Stimulated activated CD8-positive, alpha-beta memory T cell treated with anti-CD3 and anti-CD28 coated beads, Interleukin-7, amount 100 ng/mL, for 1 hour (primary cell): ENCODE data around the gene GSTT4.
"Not testable (repeated sequence)": the region's sequence is repeated elsewhere in the genome, so short reads cannot be mapped to it uniquely, and the experiment has no call there.

Source experiments
- DNase-seq, 2 donors: peaks; one replicate each; pipeline ENCODE4 v3.0.0-alpha.2; 2020; ENCODE audit warnings: low read depth in 2 of 2

GSTT4 gene

GRCh38 chr22:24025475-24025874 is 20.2 kb upstream of the GSTT4 start:
- DNase-seq = no peak

DNA sequence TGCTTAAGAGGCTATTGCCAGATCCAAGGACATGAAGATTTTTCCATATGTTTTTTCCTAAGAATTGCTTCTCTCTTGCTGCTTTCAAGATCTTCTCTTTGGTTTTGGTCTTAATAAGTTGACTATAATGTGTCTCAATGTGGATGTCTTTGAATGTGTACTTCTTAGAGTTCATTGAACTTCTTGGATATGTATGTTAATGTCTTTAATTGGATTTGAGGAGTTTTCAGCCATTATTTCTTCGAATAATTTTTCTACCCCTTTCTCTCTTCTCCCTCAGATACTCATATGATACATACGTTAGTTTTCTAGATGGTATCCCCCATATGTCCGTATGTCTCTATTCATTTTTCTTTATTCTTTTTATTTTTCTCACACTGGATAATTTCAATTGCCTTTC is 19.1 kb upstream of the GSTT4 start:
- no peak for DNase-seq

GRCh38 chr22:24023204-24023789 is 18.0 kb upstream of the GSTT4 start:
- DNase-seq = no peak

DNA sequence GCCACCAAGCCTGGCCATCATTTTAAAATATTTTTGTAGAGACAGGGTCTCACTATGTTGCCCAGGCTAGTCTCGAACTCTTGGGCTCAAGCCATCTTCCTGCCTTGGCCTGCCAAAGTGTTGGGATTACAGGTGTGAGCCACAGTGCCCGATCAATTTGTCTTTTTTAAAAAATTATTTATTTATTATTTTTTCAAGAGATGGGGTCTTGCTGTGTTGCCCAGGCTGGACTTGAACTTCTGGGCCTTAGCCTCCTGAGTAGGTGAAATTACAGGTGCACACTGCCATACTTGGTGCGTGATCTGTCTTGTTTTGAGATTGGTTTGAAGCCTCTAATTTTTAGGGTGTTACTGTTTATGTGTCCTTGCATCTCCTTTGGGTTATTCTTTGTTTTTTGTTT is 16.1 kb upstream of the GSTT4 start:
- DNase-seq = no peak

GRCh38 chr22:24016156-24016555 is 10.9 kb upstream of the GSTT4 start:
- DNase-seq = no peak

DNA sequence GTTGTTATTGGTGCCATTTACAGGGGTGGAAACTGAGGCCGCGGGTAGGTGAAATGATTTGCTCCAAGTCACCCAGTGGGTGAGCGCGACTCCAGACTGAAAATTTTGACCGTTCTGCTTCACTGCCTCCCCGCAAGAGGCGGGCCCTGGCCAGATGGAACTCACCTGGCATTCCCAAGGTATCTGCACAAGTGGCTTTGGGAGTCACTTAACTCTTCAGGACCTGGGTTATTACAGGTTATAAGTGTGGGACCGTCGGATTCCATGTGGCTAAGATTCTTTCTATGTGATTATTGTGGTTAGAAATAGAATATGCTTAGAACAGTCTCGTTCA is 6.4 kb upstream of the GSTT4 start:
- no peak for DNase-seq

GRCh38 chr22:24010018-24010391 is 4.8 kb upstream of the GSTT4 start:
- DNase-seq = no peak

GRCh38 chr22:24009227-24010017 is 4.2 kb upstream of the GSTT4 start:
- no peak for DNase-seq

DNA sequence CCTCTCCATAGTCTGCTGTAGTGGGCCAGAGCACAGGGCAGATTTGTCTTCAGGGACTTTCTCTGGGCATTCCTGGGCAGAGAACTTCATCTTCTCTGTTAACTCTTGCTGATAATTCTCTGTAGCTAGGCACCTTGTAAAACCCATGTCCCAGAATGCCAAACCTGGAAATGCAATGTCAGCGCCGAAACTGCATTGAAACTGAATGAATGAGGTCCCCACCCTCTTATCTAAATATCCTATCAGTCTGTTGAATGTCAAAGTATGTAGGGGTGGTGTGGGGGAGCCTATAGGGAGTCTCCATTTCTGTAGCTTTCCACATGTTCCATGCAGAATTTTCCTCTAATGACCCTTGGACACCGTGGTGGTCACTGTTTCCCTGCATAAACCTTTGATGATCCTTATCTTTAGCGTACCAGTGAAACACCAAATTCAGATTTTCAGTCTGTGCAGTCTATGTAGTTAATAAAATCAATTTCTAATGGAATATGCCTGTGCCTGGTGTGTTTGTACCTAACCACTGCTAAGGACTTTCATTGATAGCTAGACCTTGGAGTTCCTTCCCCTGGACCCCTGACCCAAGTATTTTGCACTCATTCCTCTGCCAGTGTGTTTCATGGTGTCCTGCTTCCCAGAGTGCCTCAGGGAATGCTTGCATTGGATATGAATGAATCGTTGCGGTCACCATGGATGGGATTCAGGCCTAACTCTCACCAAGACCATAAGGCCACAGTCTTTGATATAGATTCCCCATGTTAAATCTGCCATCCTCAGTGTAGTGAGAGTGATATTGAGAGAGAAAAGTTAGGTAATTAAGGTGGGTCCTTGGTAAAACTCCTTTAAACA is 3.4 kb upstream of the GSTT4 start:
- no peak for DNase-seq

GRCh38 chr22:24008022-24008283 is 2.7 kb upstream of the GSTT4 start:
- no peak for DNase-seq

- no peak for DNase-seq
Measured at GRCh38 chr22:24007253-24008021, 2.2 kb upstream of the GSTT4 start.

DNA sequence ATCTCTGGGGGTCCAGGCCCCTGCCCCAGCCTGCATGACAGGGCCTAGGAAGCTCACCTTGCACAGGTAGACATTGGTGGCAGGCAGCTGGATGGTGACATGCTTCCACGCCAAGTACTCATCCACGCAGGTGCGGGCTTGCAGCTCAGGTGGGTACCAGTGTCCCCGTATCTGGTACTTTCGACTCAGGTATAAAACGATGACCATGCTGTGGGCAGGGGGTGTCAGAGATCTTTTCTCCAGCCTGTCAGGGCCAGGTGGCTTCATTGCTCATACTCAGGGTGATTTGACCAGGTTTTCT is 1.6 kb upstream of the GSTT4 start:
- DNase-seq = no peak

DNA sequence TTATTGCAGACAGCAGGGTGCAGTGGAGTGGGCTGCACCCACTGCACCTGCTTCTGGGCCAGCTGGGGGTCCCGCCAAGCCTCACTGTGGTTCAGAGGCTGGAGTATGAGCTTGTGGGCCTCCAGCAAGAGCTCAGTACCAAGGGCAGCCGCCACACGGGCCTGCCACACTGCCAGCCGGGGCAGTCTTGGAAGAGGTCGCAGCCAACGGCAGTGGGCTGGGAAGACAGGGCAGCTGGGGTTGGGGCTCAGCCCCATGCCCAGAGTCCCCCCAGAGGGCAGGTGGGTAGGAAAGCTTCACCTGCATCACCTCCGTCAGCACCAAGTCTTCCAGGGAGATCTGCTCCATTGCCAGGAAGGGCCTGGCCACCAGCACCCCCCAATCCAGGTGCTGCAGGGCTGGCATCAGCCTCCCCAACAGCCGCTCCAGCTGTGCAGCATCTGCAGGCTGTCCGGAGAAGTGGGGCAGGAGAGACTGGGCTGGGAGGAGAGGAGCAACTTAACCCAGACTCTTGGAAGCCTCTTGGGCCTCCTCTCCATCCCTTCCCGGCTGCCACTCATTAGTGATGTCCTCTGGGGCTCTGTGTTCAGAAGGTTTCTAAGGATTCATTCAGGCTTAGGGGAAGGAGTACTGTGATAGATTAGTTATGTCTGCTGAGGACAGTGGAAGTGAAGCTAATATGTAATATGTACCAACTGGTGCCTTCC is 1.1 kb upstream of the GSTT4 start:
- no peak for DNase-seq

- DNase-seq = no peak
Measured at GRCh38 chr22:24003887-24004286, 1.4 kb downstream of the GSTT4 start.

DNA sequence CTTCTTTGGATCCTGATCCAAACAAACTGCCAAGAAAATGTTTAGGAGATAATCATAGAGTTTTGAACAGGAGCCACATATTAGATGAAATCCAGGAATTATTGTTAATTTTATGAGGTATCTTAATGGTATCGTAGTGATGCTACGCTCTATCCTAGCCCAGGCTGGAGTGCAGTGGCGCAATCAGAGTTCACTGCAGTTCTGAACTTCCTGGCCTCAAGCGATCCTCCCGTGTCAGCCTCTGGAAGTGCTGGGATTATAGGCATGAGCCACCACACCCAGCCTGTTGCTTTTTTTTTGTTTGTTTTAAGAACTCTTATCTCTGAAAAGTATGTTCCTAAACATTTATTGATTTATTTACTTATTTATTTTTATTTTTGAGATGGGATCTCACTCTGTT is 2.4 kb downstream of the GSTT4 start:
- no peak for DNase-seq

- DNase-seq = no peak
Measured at GRCh38 chr22:24002272-24002671, 3.0 kb downstream of the GSTT4 start.

- DNase-seq = no peak
Measured at GRCh38 chr22:24001314-24001713, 3.9 kb downstream of the GSTT4 start.

GRCh38 chr22:23999779-24000178 is 5.5 kb downstream of the GSTT4 start:
- not testable (repeated sequence) for DNase-seq

DNA sequence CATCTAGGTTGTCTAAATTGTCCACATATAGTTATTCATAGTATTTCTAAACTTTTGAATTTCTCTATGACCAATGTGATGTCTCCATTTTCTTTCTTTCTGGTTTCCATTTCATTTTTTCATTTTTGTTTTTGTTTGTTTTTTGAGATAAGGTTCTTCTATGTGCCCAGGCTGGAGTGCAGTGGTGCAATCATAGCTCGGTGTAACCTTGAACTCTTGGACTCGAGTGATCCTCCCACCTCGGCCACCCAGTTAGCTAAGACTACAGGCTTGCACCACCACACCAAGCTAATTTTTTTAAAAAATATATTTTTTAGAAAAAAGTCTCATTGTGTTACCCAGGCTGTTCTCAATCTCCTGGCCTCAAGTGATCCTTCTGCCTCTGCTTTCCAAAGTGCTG is 8.2 kb downstream of the GSTT4 start:
- no peak for DNase-seq

DNA sequence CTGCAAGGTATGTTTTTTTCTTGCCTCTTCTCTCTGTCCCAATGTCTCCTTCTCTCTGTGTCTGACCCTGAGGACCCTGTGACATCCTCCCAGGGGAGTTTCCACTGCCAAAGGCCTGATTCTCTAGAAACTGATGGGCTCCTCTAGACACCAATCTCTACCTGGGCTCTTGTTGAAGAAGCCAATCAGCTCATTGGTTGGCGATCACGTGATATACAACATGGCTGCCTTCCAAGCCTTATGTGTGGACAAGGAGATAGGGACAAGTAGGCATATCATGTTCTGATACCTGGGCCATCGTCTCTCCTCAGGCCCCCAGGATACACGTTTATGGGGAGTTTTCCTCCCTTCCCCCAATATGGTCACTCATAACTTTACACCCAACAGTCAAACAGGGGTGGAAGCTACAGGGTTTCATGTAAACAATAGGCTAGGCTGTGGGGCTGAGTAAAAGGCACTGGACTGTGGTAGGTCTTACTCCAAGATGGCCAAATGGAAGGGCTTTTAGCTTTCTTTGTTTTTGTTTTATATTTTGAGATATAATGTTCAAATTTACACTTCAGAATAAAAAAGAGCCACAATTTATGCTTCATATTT is 11.6 kb downstream of the GSTT4 start:
- not testable (repeated sequence) for DNase-seq

GRCh38 chr22:23993080-23993479 is 12.2 kb downstream of the GSTT4 start:
- DNase-seq = not testable (repeated sequence)
